ENCODE data around the gene LMBR1.
"Not testable (repeated sequence)": the region's sequence is repeated elsewhere in the genome, so short reads cannot be mapped to it uniquely, and the experiment has no call there.

LMBR1 gene

DNA sequence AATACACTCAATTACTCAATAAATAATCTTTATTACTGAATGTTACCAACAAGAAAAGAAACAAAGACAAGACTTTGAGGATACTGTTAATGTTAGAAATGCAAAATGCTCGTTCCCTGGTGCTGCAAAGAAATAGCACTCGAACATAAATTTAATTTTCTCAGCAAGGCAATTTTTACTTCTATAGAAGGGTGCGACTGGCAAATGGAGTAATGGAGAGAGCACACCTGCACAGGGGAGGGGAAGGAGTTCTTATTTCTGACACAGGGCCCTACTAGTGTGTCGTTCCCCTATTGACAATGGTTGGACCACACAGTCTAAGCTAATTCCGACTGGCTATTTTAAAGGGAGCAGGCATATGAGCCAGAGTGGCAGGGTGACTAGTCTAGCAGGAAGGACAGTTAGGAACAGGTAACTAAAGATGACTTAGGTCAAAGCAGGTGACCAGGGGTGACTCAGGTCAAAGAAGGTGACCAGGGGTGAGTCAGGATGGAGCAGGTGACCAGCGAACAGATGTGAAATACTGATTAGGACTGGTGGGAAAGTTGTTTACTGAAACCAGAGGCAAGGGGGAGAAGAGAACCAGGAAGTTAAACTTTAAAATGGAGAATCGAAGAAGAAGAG is 133.3 kb downstream of the LMBR1 start:
- no peak for DNase-seq (ENCODE audit: low read depth, low spot score)

GRCh38 chr7:156759143-156759542 is 133.8 kb downstream of the LMBR1 start:
- no peak for DNase-seq (ENCODE audit: low read depth, low spot score)

GRCh38 chr7:156754201-156754600 is 138.8 kb downstream of the LMBR1 start:
- no peak for DNase-seq (ENCODE audit: low read depth, low spot score)

- no peak for DNase-seq (ENCODE audit: low read depth, low spot score)
These were observed 139.4 kb downstream of the LMBR1 start for GRCh38 chr7:156753630-156754029.

DNA sequence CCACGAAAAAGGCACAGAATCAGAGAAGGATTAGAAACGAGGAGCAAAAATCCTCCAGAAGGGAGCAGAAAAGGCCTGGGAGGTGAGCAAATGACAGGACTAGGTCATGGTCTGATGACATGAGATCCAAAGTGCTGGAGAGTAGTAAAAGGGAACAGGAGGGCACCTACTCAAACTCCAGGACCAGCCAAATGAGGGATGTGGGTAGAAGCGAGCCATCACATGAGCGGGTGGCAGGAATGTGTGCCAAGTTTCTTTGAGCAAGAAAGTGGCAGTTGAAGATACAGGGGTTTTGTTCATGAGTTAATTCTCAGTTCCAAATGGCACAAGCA is 139.8 kb downstream of the LMBR1 start:
- DNase-seq (ENCODE audit: low read depth, low spot score) = no peak

- DNase-seq (ENCODE audit: low read depth, low spot score) = peak; percentile 22
These were observed 140.4 kb downstream of the LMBR1 start for GRCh38 chr7:156752367-156753228.

DNA sequence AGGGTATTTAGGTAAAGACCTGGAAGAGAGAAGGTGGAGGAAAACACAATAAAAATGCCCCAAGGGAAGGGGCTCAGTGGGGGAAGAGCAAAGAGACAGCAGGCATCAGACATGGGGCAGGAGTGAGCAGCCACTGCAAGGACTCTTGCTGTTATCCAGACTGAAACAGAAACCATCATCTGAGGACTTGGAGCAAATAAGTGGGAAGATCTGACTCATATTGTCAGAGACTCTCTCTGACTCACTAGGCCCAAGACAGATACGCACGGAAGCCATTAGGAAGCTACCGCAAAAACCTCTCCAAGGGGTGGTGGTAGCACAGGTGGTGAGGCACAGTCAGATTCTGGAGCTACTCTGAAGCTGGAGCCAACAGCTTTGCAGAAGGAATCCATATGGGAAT is 141.7 kb downstream of the LMBR1 start:
- DNase-seq (ENCODE audit: low read depth, low spot score) = no peak

- no peak for DNase-seq (ENCODE audit: low read depth, low spot score)
These were observed 145.3 kb downstream of the LMBR1 start for GRCh38 chr7:156747718-156748117.

DNA sequence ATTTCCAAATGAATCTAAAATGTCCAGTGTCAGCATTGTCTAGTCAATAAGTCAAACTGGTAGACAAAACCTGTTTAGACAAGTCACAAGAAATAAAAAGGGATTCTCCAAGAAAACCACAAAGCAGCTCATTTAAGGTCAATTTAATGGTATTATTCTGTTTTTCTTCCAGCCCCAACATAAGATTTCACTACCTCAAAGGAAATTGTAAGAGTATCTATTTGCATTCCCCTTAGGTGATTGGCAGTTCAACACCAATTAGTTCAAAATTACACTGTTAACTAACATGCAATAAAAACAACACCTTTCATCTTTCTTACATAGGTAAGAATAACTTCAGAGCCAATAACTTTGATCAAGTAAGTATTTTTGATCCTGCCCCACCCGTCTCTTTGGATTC is 146.1 kb downstream of the LMBR1 start:
- DNase-seq (ENCODE audit: low read depth, low spot score) = no peak

DNA sequence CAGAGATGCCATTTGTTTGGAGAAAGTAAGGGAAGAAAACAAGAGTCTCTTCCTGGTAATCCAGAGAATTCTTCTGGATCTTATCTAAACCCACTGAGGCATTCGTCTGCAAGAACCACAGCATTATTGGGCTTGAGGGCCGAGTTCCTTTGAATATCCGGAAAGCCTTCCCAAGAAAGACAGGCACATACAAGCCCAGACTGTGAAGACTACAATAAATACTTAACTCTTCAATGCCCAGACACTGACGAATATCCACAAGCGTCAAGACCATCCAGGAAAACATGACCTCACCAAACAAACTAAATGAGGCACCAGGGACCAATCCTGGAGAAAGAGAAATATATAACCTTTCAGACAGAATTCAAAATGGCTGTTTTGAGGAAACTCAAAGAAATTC is 153.4 kb downstream of the LMBR1 start:
- no peak for DNase-seq (ENCODE audit: low read depth, low spot score)

DNA sequence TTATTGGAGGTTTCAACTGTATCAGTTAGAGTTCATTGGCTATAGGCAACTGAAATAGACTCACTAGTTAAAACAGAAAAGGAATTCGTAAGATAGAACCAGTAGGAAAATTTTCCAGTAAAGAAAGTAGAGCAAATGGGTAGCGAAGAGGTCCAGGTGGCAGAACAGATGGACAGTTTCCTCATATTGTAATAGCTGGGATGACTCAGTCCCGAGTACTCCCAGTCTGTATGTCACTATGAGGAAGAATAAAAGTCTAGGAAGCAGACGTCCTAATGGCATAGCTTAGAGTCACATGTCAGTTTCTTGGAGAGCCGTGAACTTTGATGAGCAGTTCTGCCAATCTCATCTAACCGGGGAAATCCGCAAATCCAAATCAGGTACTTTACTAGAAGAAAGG is 157.1 kb downstream of the LMBR1 start:
- DNase-seq (ENCODE audit: low read depth, low spot score) = no peak

DNA sequence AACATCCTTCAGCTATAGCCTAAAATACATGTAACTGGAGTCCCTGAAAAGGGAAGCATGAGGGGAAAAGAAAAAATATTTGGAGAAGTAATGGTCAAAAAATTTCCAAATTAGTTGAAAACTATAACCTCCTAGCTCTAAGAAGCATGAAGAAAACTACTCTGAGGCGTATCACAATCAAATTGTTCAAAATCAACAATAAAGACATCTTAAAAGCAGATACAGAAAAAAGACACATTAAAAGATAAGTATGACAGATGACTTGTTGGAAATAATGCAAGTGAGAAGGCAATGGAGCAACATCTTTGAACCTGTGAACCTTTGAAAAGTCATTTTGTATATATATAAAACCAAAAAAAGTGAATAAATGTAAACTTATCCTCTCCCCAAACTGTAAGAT is 159.3 kb downstream of the LMBR1 start:
- no peak for DNase-seq (ENCODE audit: low read depth, low spot score)

DNA sequence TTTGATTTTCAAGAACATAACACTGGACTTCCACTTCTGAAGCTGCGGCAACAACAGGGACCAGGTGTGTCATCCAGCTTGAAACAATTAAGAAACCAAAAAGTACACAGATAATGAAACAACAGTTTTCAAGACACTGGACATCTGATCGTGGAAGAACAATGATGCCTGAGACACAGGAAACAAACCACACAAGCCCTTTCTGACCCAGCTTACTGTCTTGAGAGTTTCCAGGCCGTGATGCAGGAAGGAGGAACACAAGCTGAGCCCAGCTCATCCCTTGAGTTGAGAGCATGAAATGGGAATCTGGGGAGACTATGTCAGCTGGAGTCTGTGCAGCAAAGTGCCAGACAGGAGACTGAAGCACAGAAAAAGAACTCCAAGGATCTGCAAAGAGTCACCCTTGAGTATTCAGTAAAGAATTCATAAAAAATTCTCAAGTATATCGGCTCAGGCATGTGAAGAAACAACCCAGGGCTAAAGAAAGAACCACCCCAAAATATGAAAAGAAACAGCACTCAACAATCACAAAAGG is 160.8 kb downstream of the LMBR1 start:
- no peak for DNase-seq (ENCODE audit: low read depth, low spot score)

DNA sequence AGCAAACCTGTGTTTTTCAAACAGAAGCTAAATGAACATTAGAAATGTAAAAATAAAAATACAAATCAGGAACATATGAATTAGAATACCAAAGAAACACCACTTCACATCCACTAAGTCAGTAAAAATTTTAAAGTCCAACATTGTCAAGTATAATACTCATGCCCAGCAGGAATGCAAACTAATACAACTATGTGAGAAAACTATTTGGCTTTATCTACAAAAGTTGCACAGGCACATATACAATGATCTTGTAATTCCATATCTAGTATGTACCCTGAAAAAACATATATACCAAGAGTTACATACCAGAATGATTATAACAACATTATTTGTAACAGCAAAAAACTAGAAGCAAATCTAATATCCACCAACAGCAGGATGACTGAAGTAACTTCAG is 161.3 kb downstream of the LMBR1 start:
- no peak for DNase-seq (ENCODE audit: low read depth, low spot score)

- DNase-seq (ENCODE audit: low read depth, low spot score) = no peak
These were observed 167.0 kb downstream of the LMBR1 start for GRCh38 chr7:156725936-156726335.

DNA sequence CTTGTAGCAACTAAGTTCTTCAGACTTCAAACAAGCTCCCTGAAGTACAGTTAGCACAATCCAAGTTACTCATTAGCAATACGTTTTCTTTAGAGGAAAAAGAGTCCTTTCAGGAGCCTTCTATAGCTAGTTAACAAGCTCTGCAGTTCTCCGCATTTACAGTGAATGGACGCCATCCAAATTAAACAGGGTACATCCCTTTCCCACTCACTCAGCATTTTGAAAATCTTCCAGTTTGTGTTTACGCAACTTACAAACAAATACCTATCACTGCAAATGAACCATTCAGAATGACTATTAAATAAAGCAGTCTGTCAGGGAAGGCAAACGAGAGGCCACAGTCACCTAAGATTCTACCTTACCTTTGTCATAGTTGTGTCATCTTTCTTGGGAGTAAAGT is 167.9 kb downstream of the LMBR1 start:
- no peak for DNase-seq (ENCODE audit: low read depth, low spot score)

DNA sequence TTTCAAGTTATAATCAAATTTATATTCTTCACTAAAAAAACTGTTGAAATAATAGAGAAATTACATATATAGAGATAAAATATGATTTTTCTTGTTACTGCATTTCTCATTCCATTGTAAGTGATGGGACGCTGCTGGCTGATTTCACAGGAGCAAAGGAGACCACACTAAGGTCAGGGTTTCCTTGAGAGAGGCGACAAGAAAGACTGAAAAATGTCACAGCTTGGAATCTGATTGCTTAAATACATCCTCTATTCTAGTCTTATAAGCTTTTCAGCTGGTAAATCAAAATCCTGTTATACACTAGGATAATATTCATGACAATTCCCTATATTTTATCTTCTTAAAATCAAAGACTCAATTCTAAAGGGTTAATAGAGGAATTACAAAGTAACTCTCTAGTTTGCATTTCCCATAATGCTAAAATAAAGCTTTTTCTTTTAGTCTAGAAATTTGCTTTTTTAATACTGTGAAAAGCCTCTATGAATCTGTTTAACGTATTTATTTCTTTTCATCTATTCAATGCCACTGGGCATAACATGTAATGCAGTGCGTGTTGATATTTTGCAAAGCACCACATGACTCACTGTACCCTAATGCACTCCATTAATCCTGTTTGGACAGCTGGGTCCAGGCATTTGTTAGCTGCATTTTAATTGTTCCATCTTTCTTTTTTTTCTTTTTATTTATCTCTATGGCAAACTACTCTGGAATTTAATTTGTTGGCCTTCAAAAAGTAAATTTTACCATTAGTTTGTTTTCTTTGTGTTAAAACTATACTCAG is 170.7 kb downstream of the LMBR1 start:
- no peak for DNase-seq (ENCODE audit: low read depth, low spot score)

GRCh38 chr7:156703773-156704482 is 189.1 kb downstream of the LMBR1 start:
- DNase-seq (ENCODE audit: low read depth, low spot score) = no peak

DNA sequence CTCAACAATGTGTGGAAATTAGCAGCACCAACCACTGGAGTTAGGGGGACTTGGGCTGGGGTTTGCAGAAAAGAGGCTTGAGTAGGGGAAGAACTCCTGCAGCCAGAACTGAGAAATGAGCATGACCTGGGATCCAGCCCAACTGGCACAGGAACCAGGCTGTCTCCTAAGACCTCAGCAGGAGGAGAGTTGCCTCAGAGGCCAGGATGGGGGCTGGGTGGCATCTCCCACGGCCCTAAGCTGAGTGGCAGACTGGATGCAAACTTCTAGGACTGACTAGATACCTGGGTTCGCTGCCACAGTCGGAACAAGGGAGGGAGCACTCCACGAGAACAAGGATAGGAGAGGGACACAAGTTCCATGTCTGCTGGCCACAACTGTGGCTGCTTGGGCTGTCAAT is 189.8 kb downstream of the LMBR1 start:
- DNase-seq (ENCODE audit: low read depth, low spot score) = no peak

- no peak for DNase-seq (ENCODE audit: low read depth, low spot score)
These were observed 190.6 kb downstream of the LMBR1 start for GRCh38 chr7:156702399-156702798.

GRCh38 chr7:156701787-156702186 is 191.2 kb downstream of the LMBR1 start:
- DNase-seq (ENCODE audit: low read depth, low spot score) = not testable (repeated sequence)

DNA sequence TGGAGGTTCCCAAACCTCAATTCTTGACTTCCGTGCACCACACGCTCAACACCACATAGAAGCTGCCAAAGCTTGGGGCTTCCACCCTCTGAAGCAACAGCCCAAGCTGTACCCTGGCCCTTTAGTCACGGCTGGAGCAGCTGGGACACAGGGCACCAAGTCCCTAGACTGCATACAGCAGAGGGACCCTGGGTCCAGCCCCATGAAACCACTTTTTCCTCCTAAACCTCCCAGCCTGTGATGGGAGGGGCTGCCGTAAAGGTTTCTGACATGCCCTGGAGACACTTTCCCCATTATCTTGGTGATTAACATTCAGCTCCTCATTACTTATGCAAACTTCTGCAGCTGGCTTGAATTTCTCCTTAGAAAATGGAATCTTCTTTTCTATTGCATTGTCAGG is 194.5 kb downstream of the LMBR1 start:
- DNase-seq (ENCODE audit: low read depth, low spot score) = not testable (repeated sequence)

Data from ELF-1 (cell line).